OCI-LY7 (cell line): ENCODE data around the gene RUNX1. TPM values are rescaled to one million over a fixed set of nuclear protein-coding genes. Genes with fewer than 3 reads are reported as not detected.

ENCODE experiments used
- BruUV-seq: library from RNA; stranded (reverse); fragments of 400-500 nt; replicated peaks from 2 replicates; lab custom pipeline; 2021; lab: Mats Ljungman, UMichigan
- CTCF ChIA-PET: fragments of 300-600 bp; sonication (Branson Sonifier 250); formaldehyde crosslinking; loops from one replicate; lab custom pipeline; 2022; ENCODE audit warnings: antibody characterized with exemption; ENCODE audit not compliant: unreplicated experiment; lab: Charles Lee
- POLR2A ChIA-PET: fragments of 300-600 bp; sonication (Branson Sonifier 250); formaldehyde crosslinking; loops from one replicate; lab custom pipeline; 2022; ENCODE audit warnings: antibody characterized with exemption; lab: Charles Lee
- DNase-seq: peaks from one replicate; pipeline ENCODE4 v3.0.0-alpha.2; 2015; ENCODE audit warnings: low spot score
- H2AFZ ChIP-seq: fragments of 200-600 bp; sonication (generic), shearing (Covaris generic); 2 replicates; pipeline ENCODE4 v1.6.1; 2014; ENCODE audit warnings: mild to moderate bottlenecking, antibody characterized with exemption, low read length, moderate library complexity
- H3K27ac ChIP-seq: fragments of 200-600 bp; sonication (generic); 2 replicates; pipeline ENCODE4 v1.5.1; 2014; ENCODE audit warnings: mixed run types, low read depth, mild to moderate bottlenecking, moderate library complexity, low read length, inconsistent platforms; ENCODE audit not compliant: poor library complexity, severe bottlenecking
- H3K36me3 ChIP-seq: fragments of 200-600 bp; sonication (generic); 2 replicates; pipeline ENCODE4 v1.6.1; 2014; ENCODE audit warnings: mild to moderate bottlenecking, antibody characterized with exemption, low read length, moderate library complexity, mixed read lengths; ENCODE audit not compliant: insufficient read depth
- H3K4me1 ChIP-seq: fragments of 200-600 bp; sonication (generic); 2 replicates; pipeline ENCODE4 v1.5.1; 2014; ENCODE audit warnings: mild to moderate bottlenecking, low read length; ENCODE audit not compliant: insufficient read depth, poor library complexity, severe bottlenecking
- H3K4me2 ChIP-seq: fragments of 200-600 bp; sonication (generic); 2 replicates; pipeline ENCODE4 v1.6.1; 2014; ENCODE audit warnings: mild to moderate bottlenecking, low read length
- H3K4me3 ChIP-seq: fragments of 200-600 bp; sonication (generic); 2 replicates; pipeline ENCODE4 v1.5.1; 2014; ENCODE audit warnings: mild to moderate bottlenecking, low read depth, low read length; ENCODE audit not compliant: poor library complexity, severe bottlenecking
- H3K79me2 ChIP-seq: fragments of 200-600 bp; sonication (generic); 2 replicates; pipeline ENCODE4 v1.6.1; 2016; ENCODE audit warnings: low read depth, mild to moderate bottlenecking, low read length, moderate library complexity, mixed read lengths; ENCODE audit not compliant: insufficient read depth
- H3K9me2 ChIP-seq: fragments of 200-600 bp; sonication (generic); 2 replicates; pipeline ENCODE4 v1.6.1; 2016; ENCODE audit warnings: mild to moderate bottlenecking, low read length, mixed read lengths; ENCODE audit not compliant: insufficient read depth
- H3K9me3 ChIP-seq: fragments of 200-600 bp; sonication (generic); 2 replicates; pipeline ENCODE4 v1.6.1; 2014; ENCODE audit warnings: mild to moderate bottlenecking, mixed run types, low read length, mixed read lengths
- H4K20me1 ChIP-seq: fragments of 200-600 bp; sonication (generic); 2 replicates; pipeline ENCODE4 v1.6.1; 2014; ENCODE audit warnings: mild to moderate bottlenecking, antibody characterized with exemption, low read length, moderate library complexity, mixed read lengths; ENCODE audit not compliant: insufficient read depth
- EZH2phosphoT487 ChIP-seq: fragments of 200-600 bp; sonication (generic); IDR thresholded peaks from 2 replicates; pipeline ENCODE4 v1.6.1; 2018; ENCODE audit warnings: low read depth, borderline replicate concordance, mild to moderate bottlenecking, mixed run types, antibody characterized with exemption, low read length, moderate library complexity, mixed read lengths
- intact Hi-C: fragments of 100-400 bp; cut with micrococcal nuclease; formaldehyde crosslinking; loops from one replicate; pipeline ENCODE4 v1.10.0; 2022; ENCODE audit not compliant: unreplicated experiment
- total RNA-seq, 2 experiments: library from RNA; depleted of rRNA in 1 of 2; stranded (reverse); fragments of >200 nt in 1 of 2; shearing (Covaris generic) in 1 of 2; gene quantifications; 2 replicates each; pipeline ENCODE4 v1.2.3, GENCODE V29; 2014 to 2022
- TF ChIP-seq, protein P1 (sequence below): fragments of 200-600 bp; sonication (generic); conservative IDR thresholded peaks from 2 replicates; pipeline ENCODE4 v1.5.1; 2014; ENCODE audit warnings: mild to moderate bottlenecking, antibody characterized with exemption, low read length, moderate library complexity, mixed read lengths

RUNX1 gene
- total RNA-seq, 2 experiments from 2014 or later = 30.5 to 40.8 TPM

DNA sequence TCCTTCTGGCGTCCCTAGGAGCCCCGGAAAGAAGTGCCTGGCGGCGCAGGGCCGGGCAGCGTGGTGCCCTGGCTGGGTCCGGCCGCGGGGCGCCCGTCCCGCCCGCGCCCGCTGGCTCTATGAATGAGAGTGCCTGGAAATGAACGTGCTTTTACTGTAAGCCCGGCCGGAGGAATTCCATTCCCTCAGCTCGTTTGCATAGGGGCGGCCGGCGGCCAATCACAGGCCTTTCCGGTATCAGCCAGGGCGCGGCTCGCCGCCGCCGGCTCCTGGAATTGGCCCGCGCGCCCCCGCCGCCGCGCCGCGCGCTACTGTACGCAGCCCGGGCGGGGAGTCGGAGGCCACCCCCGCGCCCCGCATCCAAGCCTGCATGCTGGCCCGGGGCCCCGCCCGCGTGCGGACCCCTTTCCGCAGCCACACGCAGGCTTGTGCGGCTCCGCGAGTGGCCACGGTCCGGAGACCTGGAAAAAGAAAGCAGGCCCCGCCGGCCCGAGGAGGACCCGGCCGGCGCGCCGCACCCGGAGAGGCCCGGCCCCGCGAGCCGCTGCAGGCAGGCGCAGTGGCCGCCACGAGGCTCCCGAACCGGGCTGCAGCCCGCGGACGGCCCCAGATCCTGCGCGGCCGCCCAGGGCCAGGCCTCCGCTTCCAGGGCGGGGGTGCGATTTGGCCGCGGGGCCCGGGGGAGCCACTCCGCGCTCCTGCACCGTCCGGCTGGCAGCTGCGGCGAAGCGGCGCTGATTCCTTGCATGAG, 160.4 kb downstream of the RUNX1 start:
- Histone ChIP-seq H3K4me2 (peak overlapping the region; percentile 100), H3K36me3 (peaks cover 15% of the 10 kb centered on the region; the same call in 1 of the 2 replicates), H3K79me2 (no peaks in the 10 kb centered on the region; the same call in 1 of the 2 replicates), H4K20me1 (peaks cover 40% of the 10 kb centered on the region), H2AFZ (peak overlapping the region; percentile 48), H3K9me3 (no peaks in the 10 kb centered on the region), H3K4me3 (peak overlapping the region; percentile 81), H3K4me1 (peaks cover 23% of the 10 kb centered on the region), H3K9me2 (no peaks in the 10 kb centered on the region), H3K27ac (peak overlapping the region; percentile 46)
- no peak for TF ChIP-seq EZH2phosphoT487
- TF ChIP-seq, protein P1, sequence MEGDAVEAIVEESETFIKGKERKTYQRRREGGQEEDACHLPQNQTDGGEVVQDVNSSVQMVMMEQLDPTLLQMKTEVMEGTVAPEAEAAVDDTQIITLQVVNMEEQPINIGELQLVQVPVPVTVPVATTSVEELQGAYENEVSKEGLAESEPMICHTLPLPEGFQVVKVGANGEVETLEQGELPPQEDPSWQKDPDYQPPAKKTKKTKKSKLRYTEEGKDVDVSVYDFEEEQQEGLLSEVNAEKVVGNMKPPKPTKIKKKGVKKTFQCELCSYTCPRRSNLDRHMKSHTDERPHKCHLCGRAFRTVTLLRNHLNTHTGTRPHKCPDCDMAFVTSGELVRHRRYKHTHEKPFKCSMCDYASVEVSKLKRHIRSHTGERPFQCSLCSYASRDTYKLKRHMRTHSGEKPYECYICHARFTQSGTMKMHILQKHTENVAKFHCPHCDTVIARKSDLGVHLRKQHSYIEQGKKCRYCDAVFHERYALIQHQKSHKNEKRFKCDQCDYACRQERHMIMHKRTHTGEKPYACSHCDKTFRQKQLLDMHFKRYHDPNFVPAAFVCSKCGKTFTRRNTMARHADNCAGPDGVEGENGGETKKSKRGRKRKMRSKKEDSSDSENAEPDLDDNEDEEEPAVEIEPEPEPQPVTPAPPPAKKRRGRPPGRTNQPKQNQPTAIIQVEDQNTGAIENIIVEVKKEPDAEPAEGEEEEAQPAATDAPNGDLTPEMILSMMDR = no peak
- intact Hi-C loops = loop anchor here (1.0 to 5.0 kb wide), 5 partner anchors 138 to 512 kb away; no protein-coding TSS in a partner anchor
- ChIA-PET POLR2A (interaction anchor here (1.0 to 2.0 kb wide), 2 partner anchors 14 to 159 kb away, joined by 3 to 13 read pairs; no protein-coding TSS in a partner anchor), CTCF (no interaction called here)
- no TSS peak for BruUV-seq
- DNase-seq = peak; percentile 72

DNA sequence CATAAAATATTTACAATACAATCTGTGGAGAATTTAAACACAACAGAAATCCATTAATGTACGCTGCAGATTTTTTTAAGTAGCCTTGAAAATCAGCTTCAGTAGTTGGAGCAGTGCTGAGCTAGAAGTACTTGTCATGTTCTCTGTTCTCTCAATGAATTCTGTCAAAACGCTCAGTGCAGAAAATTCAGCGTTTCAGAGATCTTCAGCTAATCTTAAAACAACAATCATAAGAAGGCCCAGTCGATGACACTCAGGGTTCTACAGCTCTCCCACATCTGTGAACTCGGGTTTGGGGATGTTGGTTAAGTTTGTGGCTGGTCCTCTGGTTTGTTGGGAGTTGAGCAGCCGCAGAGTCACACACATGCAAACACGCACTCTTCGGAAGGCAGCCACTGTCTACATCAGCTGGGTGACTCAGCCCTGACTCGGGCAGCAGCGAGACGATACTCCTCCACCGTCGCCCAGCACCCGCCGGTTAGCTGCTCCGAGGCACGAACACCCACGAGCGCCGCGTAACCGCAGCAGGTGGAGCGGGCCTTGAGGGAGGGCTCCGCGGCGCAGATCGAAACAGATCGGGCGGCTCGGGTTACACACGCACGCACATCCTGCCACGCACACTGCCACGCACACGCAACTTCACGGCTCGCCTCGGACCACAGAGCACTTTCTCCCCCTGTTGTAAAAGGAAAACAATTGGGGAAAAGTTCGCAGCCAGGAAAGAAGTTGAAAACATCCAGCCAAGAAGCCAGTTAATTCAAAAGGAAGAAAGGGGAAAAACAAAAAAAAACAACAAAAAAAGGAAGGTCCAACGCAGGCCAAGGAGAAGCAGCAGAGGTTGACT, 161.2 kb downstream of the RUNX1 start:
- TSS peak; percentile 44 for BruUV-seq
- ChIA-PET CTCF (interaction anchor here (0.8 kb wide), 1 partner anchor 318 kb away, joined by 3 read pairs; no protein-coding TSS in a partner anchor), POLR2A (interaction anchor here (1.0 to 2.0 kb wide), 3 partner anchors 9 to 160 kb away, joined by 3 to 13 read pairs (median 5); no protein-coding TSS in a partner anchor)
- peak; percentile 31 for DNase-seq
- TF ChIP-seq, protein P1 = no peak
- no peak for TF ChIP-seq EZH2phosphoT487
- intact Hi-C loops = loop anchor here (2.0 to 5.0 kb wide), 3 partner anchors 139 to 339 kb away; no protein-coding TSS in a partner anchor
- H3K27ac ChIP-seq = no peak overlapping the region
- peaks cover 37% of the 10 kb centered on the region for H4K20me1 ChIP-seq
- H3K4me2 ChIP-seq = peak overlapping the region; percentile 100
- H3K9me2 ChIP-seq = no peaks in the 10 kb centered on the region
- H2AFZ ChIP-seq = peak overlapping the region; percentile 18; the same call in 1 of the 2 replicates
- H3K79me2 ChIP-seq = no peaks in the 10 kb centered on the region; the same call in 1 of the 2 replicates
- H3K4me3 ChIP-seq = peak overlapping the region; percentile 81
- peaks cover 15% of the 10 kb centered on the region; the same call in 1 of the 2 replicates for H3K36me3 ChIP-seq
- peaks cover 31% of the 10 kb centered on the region for H3K4me1 ChIP-seq
- no peaks in the 10 kb centered on the region for H3K9me3 ChIP-seq
